ENCODE results near the gene SKI. TPM values are rescaled to one million over a fixed set of nuclear protein-coding genes. Genes with fewer than 3 reads are reported as not detected.

The SKI gene
- polyA plus RNA-seq, 3 donors: 0.20 to 6.6 (median 0.25) TPM

GRCh38 chr1:2323451-2323974 is 95.4 kb downstream of the SKI start:
- no peaks in the 10 kb centered on the region for H3K4me1 ChIP-seq (ENCODE audit: control insufficient read depth in 1 of 2, insufficient read depth in 2 of 2, low read length in 2 of 2)
- no peak overlapping the region for H2AFZ ChIP-seq (ENCODE audit: insufficient read depth, low read depth, low read length, poor library complexity, severe bottlenecking)
- peaks cover 6 to 16% (median 10%) of the 10 kb centered on the region in 7 donors for H3K9me3 Mint-ChIP-seq
- H3K27me3 ChIP-seq (ENCODE audit: control insufficient read depth in 2 of 2, insufficient read depth in 2 of 2, low read length in 2 of 2): peaks cover 0 to 15% of the 10 kb centered on the region in 2 donors
- H3K4me3 ChIP-seq (replicated peaks in 1 of 3; ENCODE audit: low read depth in 2 of 3, low read length in 3 of 3): no peak overlapping the region
- intact Hi-C loops (cut with micrococcal nuclease): no loop called here
- peaks cover 0 to 3% of the 10 kb centered on the region in 2 donors for H3K36me3 Mint-ChIP-seq
- H3K9ac ChIP-seq (ENCODE audit: insufficient read depth, low read length, poor library complexity, severe bottlenecking): no peak overlapping the region
- WGBS (ENCODE audit: insufficient coverage): 95% methylated on average over 12 of the region's 16 CpGs
- H3K9me3 ChIP-seq (replicated peaks in 1 of 2; ENCODE audit: control insufficient read depth in 1 of 2, insufficient read depth in 1 of 2, low read length in 2 of 2): peaks cover 9 to 17% of the 10 kb centered on the region in 2 donors
- H3K36me3 ChIP-seq (replicated peaks in 1 of 2; ENCODE audit: control insufficient read depth in 1 of 2, insufficient read depth in 2 of 2, low read length in 2 of 2): no peaks in the 10 kb centered on the region
- no peak overlapping the region for H3K4me3 Mint-ChIP-seq
- no peaks in the 10 kb centered on the region for H3K79me2 ChIP-seq (ENCODE audit: insufficient read depth, low read length)
- peaks cover 9 to 29% (median 26%) of the 10 kb centered on the region in 3 donors for H3K27me3 Mint-ChIP-seq (ENCODE audit: low read depth in 3 of 3)
- no peak overlapping the region for H3K4me2 ChIP-seq (replicated peaks; ENCODE audit: extremely low read depth, low read length, poor library complexity, severe bottlenecking)
- no peak overlapping the region for H3K27ac Mint-ChIP-seq
- H3K27ac ChIP-seq (ENCODE audit: low read depth in 1 of 2, low read length in 2 of 2): no peak overlapping the region
- H3K4me1 Mint-ChIP-seq: no peaks in the 10 kb centered on the region
- no peaks in the 10 kb centered on the region for H4K20me1 ChIP-seq (ENCODE audit: insufficient read depth, low read length)
- no peak for DNase-seq
- no peak for TF ChIP-seq CTCF (IDR thresholded peaks at IDR 0.05)

GRCh38 chr1:2324553-2325366 is 96.6 kb downstream of the SKI start:
- no peaks in the 10 kb centered on the region for H3K79me2 ChIP-seq (ENCODE audit: insufficient read depth, low read length)
- TF ChIP-seq CTCF (IDR thresholded peaks at IDR 0.05): no peak
- peaks cover 6 to 16% (median 10%) of the 10 kb centered on the region in 7 donors for H3K9me3 Mint-ChIP-seq
- intact Hi-C loops (cut with micrococcal nuclease): loop anchor here in 1 of 2 donors (5.0 kb wide), 1 partner anchor 48 kb away; no protein-coding TSS in a partner anchor
- no peaks in the 10 kb centered on the region for H3K4me1 ChIP-seq (ENCODE audit: control insufficient read depth in 1 of 2, insufficient read depth in 2 of 2, low read length in 2 of 2)
- no peak overlapping the region for H3K4me3 Mint-ChIP-seq
- no peak overlapping the region for H3K4me3 ChIP-seq (replicated peaks in 1 of 3; ENCODE audit: low read depth in 2 of 3, low read length in 3 of 3)
- no peaks in the 10 kb centered on the region for H3K4me1 Mint-ChIP-seq
- H3K27me3 ChIP-seq (ENCODE audit: control insufficient read depth in 2 of 2, insufficient read depth in 2 of 2, low read length in 2 of 2): peaks cover 0 to 15% of the 10 kb centered on the region in 2 donors
- H3K9me3 ChIP-seq (replicated peaks in 1 of 2; ENCODE audit: control insufficient read depth in 1 of 2, insufficient read depth in 1 of 2, low read length in 2 of 2): peaks cover 9 to 17% of the 10 kb centered on the region in 2 donors
- no peak overlapping the region for H3K9ac ChIP-seq (ENCODE audit: insufficient read depth, low read length, poor library complexity, severe bottlenecking)
- WGBS (ENCODE audit: insufficient coverage): 95% methylated on average over 13 of the region's 18 CpGs
- no peak for DNase-seq
- H2AFZ ChIP-seq (ENCODE audit: insufficient read depth, low read depth, low read length, poor library complexity, severe bottlenecking): no peak overlapping the region
- H3K36me3 Mint-ChIP-seq: peaks cover 0 to 3% of the 10 kb centered on the region in 2 donors
- H3K27ac ChIP-seq (ENCODE audit: low read depth in 1 of 2, low read length in 2 of 2): no peak overlapping the region
- H3K27me3 Mint-ChIP-seq (ENCODE audit: low read depth in 3 of 3): peaks cover 9 to 26% (median 24%) of the 10 kb centered on the region in 3 donors
- H4K20me1 ChIP-seq (ENCODE audit: insufficient read depth, low read length): no peaks in the 10 kb centered on the region
- peak overlapping the region in 1 of 7 donors; percentile 18 for H3K27ac Mint-ChIP-seq
- H3K36me3 ChIP-seq (replicated peaks in 1 of 2; ENCODE audit: control insufficient read depth in 1 of 2, insufficient read depth in 2 of 2, low read length in 2 of 2): no peaks in the 10 kb centered on the region
- no peak overlapping the region for H3K4me2 ChIP-seq (replicated peaks; ENCODE audit: extremely low read depth, low read length, poor library complexity, severe bottlenecking)

Data from CD14-positive monocyte (primary cell).